Stimulated activated CD4-positive, alpha-beta T cell treated with anti-CD3 and anti-CD28 coated beads, Interleukin-12 subunit alpha, Interleukin-12 subunit beta, amount 100 ng/mL, for 4 hours (primary cell): ENCODE results near the gene TERT.
"Not testable (repeated sequence)": the region's sequence is repeated elsewhere in the genome, so short reads cannot be mapped to it uniquely, and the experiment has no call there.

Experiments
- DNase-seq: peaks from one replicate; pipeline ENCODE4 v3.0.0-alpha.2; 2020

TERT gene

GRCh38 chr5:1231354-1231905 lies 63.4 kb downstream of the TERT start:
- no peak for DNase-seq

- no peak for DNase-seq
Measured at GRCh38 chr5:1230551-1230950, 64.3 kb downstream of the TERT start.

- no peak for DNase-seq
Measured at GRCh38 chr5:1229822-1230221, 65.0 kb downstream of the TERT start.

GRCh38 chr5:1229023-1229422 lies 65.8 kb downstream of the TERT start:
- not testable (repeated sequence) for DNase-seq

- no peak for DNase-seq
Measured at GRCh38 chr5:1228120-1228519, 66.7 kb downstream of the TERT start.

- no peak for DNase-seq
Measured at GRCh38 chr5:1227667-1228066, 67.2 kb downstream of the TERT start.

- no peak for DNase-seq
Measured at GRCh38 chr5:1226839-1227581, 67.9 kb downstream of the TERT start.

- DNase-seq = no peak
Measured at GRCh38 chr5:1226231-1226630, 68.6 kb downstream of the TERT start.

GRCh38 chr5:1225081-1225480 lies 69.8 kb downstream of the TERT start, which contains the start of gene SLC6A18:
TSS of gene SLC6A18 (plus strand) at chr5:1225381. CDS start at chr5:1225478, 97 bp downstream.
- DNase-seq = no peak

- DNase-seq = no peak
Measured at GRCh38 chr5:1224631-1225030, 70.2 kb downstream of the TERT start.

- no peak for DNase-seq
Measured at GRCh38 chr5:1223278-1223670, 71.6 kb downstream of the TERT start.

GRCh38 chr5:1222621-1223277 lies 72.1 kb downstream of the TERT start:
- DNase-seq = no peak

- no peak for DNase-seq
Measured at GRCh38 chr5:1222147-1222546, 72.7 kb downstream of the TERT start.

- DNase-seq = no peak
Measured at GRCh38 chr5:1221721-1222120, 73.1 kb downstream of the TERT start.

- no peak for DNase-seq
Measured at GRCh38 chr5:1220831-1221230, 74.0 kb downstream of the TERT start.

- no peak for DNase-seq
Measured at GRCh38 chr5:1220351-1220750, 74.5 kb downstream of the TERT start.

- no peak for DNase-seq
Measured at GRCh38 chr5:1219768-1220100, 75.1 kb downstream of the TERT start.

- no peak for DNase-seq
Measured at GRCh38 chr5:1219098-1219767, 75.6 kb downstream of the TERT start.

GRCh38 chr5:1218351-1219080 lies 76.4 kb downstream of the TERT start:
- DNase-seq = no peak

- DNase-seq = no peak
Measured at GRCh38 chr5:1217596-1218206, 77.2 kb downstream of the TERT start.

- no peak for DNase-seq
Measured at GRCh38 chr5:1216918-1217295, 78.0 kb downstream of the TERT start.

GRCh38 chr5:1216211-1216917 lies 78.5 kb downstream of the TERT start:
- no peak for DNase-seq
